Measurements from ENCODE around the gene ADH1A. TPM values are rescaled to one million over a fixed set of nuclear protein-coding genes. Genes with fewer than 3 reads are reported as not detected.
A peak's percentile ranks its signal among the peaks of the same experiment; 100 is the strongest.
"Not testable (repeated sequence)": the region's sequence is repeated elsewhere in the genome, so short reads cannot be mapped to it uniquely, and the experiment has no call there.

Gene ADH1A
- total RNA-seq, 4 donors from 2014 or later: 0.58 to 0.99 TPM; not detected in 2

DNA sequence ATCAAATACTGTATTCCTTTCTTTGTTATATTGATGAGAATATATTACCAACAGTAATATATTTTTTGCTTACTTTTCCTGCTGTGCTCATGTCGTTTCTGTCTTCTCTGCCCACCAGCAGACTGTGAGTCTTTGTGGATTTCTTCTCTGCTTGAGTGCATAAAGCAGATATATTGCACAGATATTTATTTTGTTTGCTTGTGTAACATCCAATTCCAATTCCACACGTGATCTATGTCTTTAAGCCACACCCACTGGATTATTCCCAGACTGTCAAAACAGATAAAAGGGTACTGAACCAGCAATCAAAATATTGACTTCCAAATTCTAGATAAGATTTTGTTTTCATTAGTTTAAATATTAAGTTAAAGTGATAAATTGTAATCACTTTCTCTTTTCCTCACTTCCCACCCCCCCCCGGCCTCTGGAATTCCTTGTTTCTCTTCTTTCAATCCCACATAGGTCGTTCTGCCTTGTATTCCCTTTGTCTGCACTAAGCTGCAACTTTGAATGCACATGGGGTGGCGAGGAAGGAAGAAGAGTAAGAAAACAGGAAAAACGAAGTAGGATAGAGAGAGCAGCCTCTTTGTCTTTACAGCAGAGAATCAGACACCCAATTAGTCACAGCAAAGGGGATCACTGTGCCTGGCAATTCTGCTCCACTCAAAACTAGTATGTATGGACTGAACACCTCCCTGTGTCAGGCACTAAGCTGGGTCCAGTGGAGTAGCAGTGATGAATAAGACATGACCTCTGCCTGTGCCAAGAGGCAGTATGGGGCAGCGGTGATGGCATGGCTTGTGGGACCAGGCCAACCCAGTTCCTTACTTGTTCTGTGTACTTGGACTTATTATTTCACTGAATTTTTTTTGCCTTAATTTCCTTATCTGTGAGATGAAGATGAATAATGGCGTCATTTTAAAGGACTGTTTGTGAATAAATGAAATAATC is 30.7 kb upstream of the ADH1A start, which contains the start of gene ADH1B:
ADH1B (minus strand) TSS at position 161 of the 951 bp plus-strand sequence; CDS start at position 91, 70 bp downstream.
- Histone ChIP-seq H3K27ac (replicated peaks in 1 of 4) (peak within 1 kb of the TSS; percentile 28 to 84 (median 60)), H3K27me3 (no peaks in the 10 kb centered on the region), H3K4me1 (peaks cover 18 to 49% (median 37%) of the 10 kb centered on the region in 4 donors), H3K9me3 (peaks cover 0 to 4% (median 1%) of the 10 kb centered on the region in 4 donors), H3K4me3 (peak within 1 kb of the TSS; percentile 22 to 53 (median 39)), H3K36me3 (no peaks in the 10 kb centered on the region)
- WGBS: 50% methylated on average over 8 of the region's 8 CpGs
- TF ChIP-seq POLR2AphosphoS5 (IDR thresholded peaks at IDR 0.05) (peak in 1 of 2 donors; percentile 62), EP300 (IDR thresholded peaks at IDR 0.05) (no peak), POLR2A (IDR thresholded peaks at IDR 0.05; ENCODE audit: low read depth) (no peak)
- TF ChIP-seq, protein P1, sequence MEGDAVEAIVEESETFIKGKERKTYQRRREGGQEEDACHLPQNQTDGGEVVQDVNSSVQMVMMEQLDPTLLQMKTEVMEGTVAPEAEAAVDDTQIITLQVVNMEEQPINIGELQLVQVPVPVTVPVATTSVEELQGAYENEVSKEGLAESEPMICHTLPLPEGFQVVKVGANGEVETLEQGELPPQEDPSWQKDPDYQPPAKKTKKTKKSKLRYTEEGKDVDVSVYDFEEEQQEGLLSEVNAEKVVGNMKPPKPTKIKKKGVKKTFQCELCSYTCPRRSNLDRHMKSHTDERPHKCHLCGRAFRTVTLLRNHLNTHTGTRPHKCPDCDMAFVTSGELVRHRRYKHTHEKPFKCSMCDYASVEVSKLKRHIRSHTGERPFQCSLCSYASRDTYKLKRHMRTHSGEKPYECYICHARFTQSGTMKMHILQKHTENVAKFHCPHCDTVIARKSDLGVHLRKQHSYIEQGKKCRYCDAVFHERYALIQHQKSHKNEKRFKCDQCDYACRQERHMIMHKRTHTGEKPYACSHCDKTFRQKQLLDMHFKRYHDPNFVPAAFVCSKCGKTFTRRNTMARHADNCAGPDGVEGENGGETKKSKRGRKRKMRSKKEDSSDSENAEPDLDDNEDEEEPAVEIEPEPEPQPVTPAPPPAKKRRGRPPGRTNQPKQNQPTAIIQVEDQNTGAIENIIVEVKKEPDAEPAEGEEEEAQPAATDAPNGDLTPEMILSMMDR (IDR thresholded peaks at IDR 0.05): no peak
- DNase-seq (ENCODE audit: extremely low spot score): no peak
- intact Hi-C loops (cut with DNase I): no loop called here

DNA sequence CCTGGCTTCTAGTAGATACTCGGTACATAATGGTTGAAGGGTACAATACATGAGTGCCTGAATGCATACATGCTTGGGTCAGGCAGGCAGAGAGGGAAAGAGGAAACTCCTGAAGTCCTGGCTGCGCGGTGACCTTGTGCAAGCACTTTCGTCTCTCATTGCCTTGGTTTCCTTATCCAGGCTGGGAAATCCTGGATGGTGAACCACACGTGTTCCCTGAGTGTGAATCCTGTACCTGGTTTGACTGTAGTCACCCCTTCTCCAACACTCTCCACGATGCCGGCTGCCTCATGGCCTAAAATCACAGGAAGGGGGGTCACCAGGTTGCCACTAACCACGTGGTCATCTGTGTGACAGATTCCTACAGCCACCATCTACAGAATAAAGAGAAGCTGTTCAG is 27.0 kb upstream of the ADH1A start:
- intact Hi-C loops (cut with DNase I); H3K9me3 ChIP-seq; H3K27me3 ChIP-seq; H3K36me3 ChIP-seq; DNase-seq (ENCODE audit: extremely low spot score): not testable (repeated sequence)
- peak overlapping the region in 2 of 4 donors; percentile 8 to 31 for H3K27ac ChIP-seq (replicated peaks in 1 of 4)
- H3K4me3 ChIP-seq: peak overlapping the region; percentile 17 to 53 (median 30)
- WGBS: 86% methylated on average over 6 of the region's 8 CpGs
- peaks cover 0 to 15% (median 7%) of the 10 kb centered on the region in 4 donors for H3K4me1 ChIP-seq

DNA sequence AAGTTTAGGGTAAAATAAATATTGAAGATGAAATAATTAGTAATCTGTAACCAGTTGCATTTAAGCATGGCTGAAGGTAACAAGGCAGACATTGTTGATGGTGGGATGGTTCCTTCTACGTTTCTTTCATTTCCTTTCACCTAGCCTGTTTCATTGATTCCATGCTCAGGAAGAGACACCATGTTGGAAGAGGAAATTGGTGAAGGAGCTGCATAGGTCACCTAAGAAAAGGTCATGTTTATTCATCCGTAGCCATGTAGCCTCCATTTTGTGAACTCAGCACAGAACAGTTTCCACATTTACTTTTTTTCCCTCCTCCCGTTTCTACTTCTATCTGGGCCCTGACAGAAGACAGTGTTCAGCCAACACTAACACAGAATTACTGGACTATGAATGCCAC is 26.6 kb upstream of the ADH1A start:
- H3K27me3 ChIP-seq: no peaks in the 10 kb centered on the region
- peak overlapping the region in 2 of 4 donors; percentile 8 to 31 for H3K27ac ChIP-seq (replicated peaks in 1 of 4)
- no peaks in the 10 kb centered on the region for H3K36me3 ChIP-seq
- no peak for DNase-seq (ENCODE audit: extremely low spot score)
- H3K4me3 ChIP-seq: peak overlapping the region; percentile 17 to 53 (median 30)
- no peaks in the 10 kb centered on the region for H3K9me3 ChIP-seq
- WGBS: 75% methylated on average over 3 of the region's 3 CpGs
- TF ChIP-seq, protein P1 (IDR thresholded peaks at IDR 0.05): no peak
- TF ChIP-seq POLR2A (IDR thresholded peaks at IDR 0.05; ENCODE audit: low read depth): no peak
- TF ChIP-seq POLR2AphosphoS5 (IDR thresholded peaks at IDR 0.05): no peak
- TF ChIP-seq EP300 (IDR thresholded peaks at IDR 0.05): no peak
- intact Hi-C loops (cut with DNase I): no loop called here
- H3K4me1 ChIP-seq: peaks cover 0 to 12% (median 5%) of the 10 kb centered on the region in 4 donors

DNA sequence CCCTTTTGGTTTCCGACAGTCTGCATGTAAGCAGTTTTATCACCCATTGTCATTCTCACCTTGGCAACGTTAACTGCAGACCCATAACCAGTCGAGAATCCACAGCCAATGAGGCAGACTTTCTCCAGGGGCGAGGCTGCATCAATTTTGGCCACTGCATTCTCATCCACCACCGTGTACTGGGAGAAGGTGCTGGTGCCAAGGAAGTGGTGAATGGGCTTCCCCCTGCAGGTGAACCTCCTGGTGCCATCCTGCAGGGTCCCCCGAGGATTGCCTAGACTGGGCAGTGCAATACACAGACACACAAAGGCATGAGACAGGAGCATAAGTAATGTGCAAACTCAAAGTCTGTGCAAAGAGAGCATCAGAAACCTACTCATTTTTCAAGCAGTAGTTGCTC is 25.1 kb upstream of the ADH1A start:
- Histone ChIP-seq H3K27ac (replicated peaks in 1 of 4) (no peak overlapping the region), H3K9me3 (no peaks in the 10 kb centered on the region), H3K4me1 (no peaks in the 10 kb centered on the region), H3K36me3 (no peaks in the 10 kb centered on the region), H3K27me3 (no peaks in the 10 kb centered on the region), H3K4me3 (peak overlapping the region in 1 of 4 donors; percentile 36)
- WGBS: 75% methylated on average over 6 of the region's 6 CpGs
- no peak for TF ChIP-seq EP300 (IDR thresholded peaks at IDR 0.05)
- TF ChIP-seq POLR2AphosphoS5 (IDR thresholded peaks at IDR 0.05): no peak
- TF ChIP-seq, protein P1 (IDR thresholded peaks at IDR 0.05): no peak
- TF ChIP-seq POLR2A (IDR thresholded peaks at IDR 0.05; ENCODE audit: low read depth): no peak
- DNase-seq (ENCODE audit: extremely low spot score): no peak
- intact Hi-C loops (cut with DNase I): no loop called here

DNA sequence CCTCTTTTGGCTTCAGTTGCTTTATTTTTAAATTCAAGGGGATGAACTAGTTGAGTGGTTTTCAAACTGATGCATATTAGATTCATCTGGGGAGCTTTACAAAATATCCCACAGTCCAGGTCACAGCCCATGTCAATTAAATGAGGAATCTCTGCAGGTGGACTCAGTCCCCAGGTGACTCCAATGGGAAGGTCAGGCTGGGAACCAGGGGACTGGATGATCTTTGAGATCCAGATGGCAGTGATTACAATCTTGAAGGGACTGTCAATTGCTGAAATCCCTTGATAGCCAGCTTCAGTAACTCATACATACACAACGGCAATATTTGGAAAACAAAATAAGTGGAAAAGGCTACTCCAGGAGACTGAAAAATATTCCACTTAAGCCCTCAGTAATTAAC is 23.4 kb upstream of the ADH1A start:
- intact Hi-C loops (cut with DNase I): no loop called here
- Histone ChIP-seq H3K27me3 (no peaks in the 10 kb centered on the region), H3K4me3 (peak overlapping the region in 1 of 4 donors; percentile 36), H3K36me3 (no peaks in the 10 kb centered on the region), H3K4me1 (no peaks in the 10 kb centered on the region), H3K27ac (replicated peaks in 1 of 4) (no peak overlapping the region), H3K9me3 (no peaks in the 10 kb centered on the region)
- TF ChIP-seq POLR2AphosphoS5 (IDR thresholded peaks at IDR 0.05): no peak
- TF ChIP-seq, protein P1 (IDR thresholded peaks at IDR 0.05): no peak
- TF ChIP-seq POLR2A (IDR thresholded peaks at IDR 0.05; ENCODE audit: low read depth): no peak
- TF ChIP-seq EP300 (IDR thresholded peaks at IDR 0.05): no peak
- no peak for DNase-seq (ENCODE audit: extremely low spot score)
- WGBS: 96% methylated on average over 1 of the region's 1 CpG
